WTC11 (cell line): ENCODE results near the gene CTTNBP2. TPM values are rescaled to one million over a fixed set of nuclear protein-coding genes. Genes with fewer than 3 reads are reported as not detected.

Source experiments
- ATAC-seq: fragments of 200-7000 bp; cut with Tn5 transposase; 2 replicates; pipeline ENCODE4 v1.10.0; 2021; ENCODE audit warnings: mild to moderate bottlenecking, moderate library complexity
- CTCF ChIA-PET: fragments of 300-600 bp; sonication (Branson Sonifier 250); formaldehyde crosslinking; loops from one replicate; lab custom pipeline; 2021; ENCODE audit warnings: antibody characterized with exemption; lab: Charles Lee
- POLR2A ChIA-PET: fragments of 350-600 bp; sonication (Branson Sonifier 250); formaldehyde crosslinking; loops from one replicate; lab custom pipeline; 2021; ENCODE audit warnings: antibody characterized with exemption; lab: Charles Lee
- DNase-seq: peaks from one replicate; pipeline ENCODE4 v3.0.0; 2021; ENCODE audit warnings: low spot score
- H3K27ac Mint-ChIP-seq: 2 replicates; pipeline ENCODE4 v1.8.0; 2021; ENCODE audit warnings: mixed read lengths
- H3K27me3 Mint-ChIP-seq: 2 replicates; pipeline ENCODE4 v1.8.0; 2021; ENCODE audit warnings: low read depth, mild to moderate bottlenecking, moderate library complexity, mixed read lengths
- H3K36me3 Mint-ChIP-seq: 2 replicates; pipeline ENCODE4 v1.8.0; 2021; ENCODE audit warnings: mixed read lengths
- H3K4me1 Mint-ChIP-seq: 2 replicates; pipeline ENCODE4 v1.8.0; 2022; ENCODE audit warnings: mixed read lengths
- H3K4me3 Mint-ChIP-seq: 2 replicates; pipeline ENCODE4 v1.8.0; 2021; ENCODE audit warnings: mild to moderate bottlenecking, moderate library complexity, mixed read lengths
- H3K9me3 Mint-ChIP-seq: 2 replicates; pipeline ENCODE4 v1.8.0; 2021; ENCODE audit warnings: mixed read lengths
- CBFB ChIP-seq: sonication (generic); formaldehyde crosslinking; IDR thresholded peaks from 2 replicates; pipeline ENCODE4 v1.8.1; 2022; ENCODE audit warnings: mild to moderate bottlenecking, low read depth, missing genetic modification reagents
- CREM ChIP-seq: sonication (generic); formaldehyde crosslinking; IDR thresholded peaks from 2 replicates; pipeline ENCODE4 v1.8.1; 2022; ENCODE audit warnings: mild to moderate bottlenecking, missing genetic modification reagents, moderate library complexity
- ELF4 ChIP-seq: sonication (generic); formaldehyde crosslinking; IDR thresholded peaks from 2 replicates; pipeline ENCODE4 v1.8.1; 2022; ENCODE audit warnings: low read depth, mild to moderate bottlenecking, moderate library complexity, missing genetic modification reagents
- GTF2I ChIP-seq: fragments of 250-450 bp; sonication (Bioruptor Pico); conservative IDR thresholded peaks from 2 replicates; pipeline ENCODE4 v1.4.0; 2021; ENCODE audit warnings: mild to moderate bottlenecking
- IRF2 ChIP-seq: sonication (generic); formaldehyde crosslinking; IDR thresholded peaks from 2 replicates; pipeline ENCODE4 v1.8.0; 2022; ENCODE audit warnings: low read depth, missing genetic modification reagents, borderline replicate concordance
- KAT7 ChIP-seq: sonication (generic); formaldehyde crosslinking; IDR thresholded peaks from 2 replicates; pipeline ENCODE4 v1.8.1; 2023; ENCODE audit warnings: missing genetic modification reagents, mild to moderate bottlenecking, borderline replicate concordance
- MXD4 ChIP-seq: fragments of 250-450 bp; sonication (Bioruptor Pico); IDR thresholded peaks from 2 replicates; pipeline ENCODE4 v1.8.0; 2021; ENCODE audit warnings: mild to moderate bottlenecking, moderate library complexity, borderline replicate concordance
- NR1H2 ChIP-seq: sonication (generic); formaldehyde crosslinking; IDR thresholded peaks from 2 replicates; pipeline ENCODE4 v1.9.0; 2021; ENCODE audit warnings: mild to moderate bottlenecking, moderate library complexity, missing genetic modification reagents
- NR2C2 ChIP-seq: sonication (generic); formaldehyde crosslinking; IDR thresholded peaks from 2 replicates; pipeline ENCODE4 v1.8.0; 2022; ENCODE audit warnings: mild to moderate bottlenecking, missing genetic modification reagents
- ZNF138 ChIP-seq: sonication (generic); formaldehyde crosslinking; conservative IDR thresholded peaks from 2 replicates; pipeline ENCODE4 v1.8.1; 2022; ENCODE audit warnings: mild to moderate bottlenecking, moderate library complexity, missing genetic modification reagents
- ZNF232 ChIP-seq: sonication (generic); formaldehyde crosslinking; IDR thresholded peaks from 2 replicates; pipeline ENCODE4 v1.8.0; 2022; ENCODE audit warnings: mild to moderate bottlenecking, missing genetic modification reagents
- ZNF317 ChIP-seq: sonication (generic); formaldehyde crosslinking; IDR thresholded peaks from 2 replicates; pipeline ENCODE4 v1.8.1; 2023; ENCODE audit warnings: low read depth, mild to moderate bottlenecking, moderate library complexity, missing genetic modification reagents, borderline replicate concordance
- ZNF423 ChIP-seq: fragments of 250-450 bp; sonication (Bioruptor Pico); IDR thresholded peaks from 2 replicates; pipeline ENCODE4 v2.1.2; 2022; ENCODE audit warnings: mild to moderate bottlenecking, moderate library complexity
- ZNF671 ChIP-seq: fragments of 250-450 bp; sonication (Bioruptor Pico); IDR thresholded peaks from 2 replicates; pipeline ENCODE4 v1.8.0; 2021; ENCODE audit warnings: mild to moderate bottlenecking
- total RNA-seq: library from RNA; stranded (reverse); gene quantifications from 3 replicates; pipeline ENCODE4 v1.2.3, GENCODE V29; 2021
- TF ChIP-seq, protein P1 (sequence below): sonication (generic); formaldehyde crosslinking; IDR thresholded peaks from 2 replicates; pipeline ENCODE4 v1.8.1; 2023; ENCODE audit warnings: mild to moderate bottlenecking, moderate library complexity, missing genetic modification reagents
- TF ChIP-seq, protein P2 (sequence below): fragments of 250-450 bp; sonication (Bioruptor Pico); IDR thresholded peaks from 2 replicates; pipeline ENCODE4 v1.9.0; 2021; ENCODE audit warnings: mild to moderate bottlenecking
- TF ChIP-seq, protein P3 (sequence below): sonication (generic); formaldehyde crosslinking; IDR thresholded peaks from 2 replicates; pipeline ENCODE4 v1.8.1; 2023; ENCODE audit warnings: mild to moderate bottlenecking, missing genetic modification reagents, moderate library complexity
- TF ChIP-seq, protein P4 (sequence below): sonication (generic); formaldehyde crosslinking; IDR thresholded peaks from 2 replicates; pipeline ENCODE4 v1.8.0; 2023; ENCODE audit warnings: mild to moderate bottlenecking, missing genetic modification reagents
- TF ChIP-seq, protein P5 (sequence below): sonication (generic); formaldehyde crosslinking; IDR thresholded peaks from 2 replicates; pipeline ENCODE4 v1.8.1; 2023; ENCODE audit warnings: mild to moderate bottlenecking, missing genetic modification reagents, moderate library complexity
- TF ChIP-seq, protein P6 (sequence below): sonication (generic); formaldehyde crosslinking; IDR thresholded peaks from 2 replicates; pipeline ENCODE4 v1.8.1; 2022; ENCODE audit warnings: missing genetic modification reagents, borderline replicate concordance
- TF ChIP-seq, protein P7 (sequence below): sonication (generic); formaldehyde crosslinking; IDR thresholded peaks from 2 replicates; pipeline ENCODE4 v1.8.0; 2022; ENCODE audit warnings: mild to moderate bottlenecking, missing genetic modification reagents
- TF ChIP-seq, protein P8 (sequence below): sonication (generic); formaldehyde crosslinking; IDR thresholded peaks from 2 replicates; pipeline ENCODE4 v1.8.1; 2023; ENCODE audit warnings: mild to moderate bottlenecking, missing genetic modification reagents

CTTNBP2 gene
- total RNA-seq, 1 experiment from 2014 or later, result 22.1 TPM

DNA sequence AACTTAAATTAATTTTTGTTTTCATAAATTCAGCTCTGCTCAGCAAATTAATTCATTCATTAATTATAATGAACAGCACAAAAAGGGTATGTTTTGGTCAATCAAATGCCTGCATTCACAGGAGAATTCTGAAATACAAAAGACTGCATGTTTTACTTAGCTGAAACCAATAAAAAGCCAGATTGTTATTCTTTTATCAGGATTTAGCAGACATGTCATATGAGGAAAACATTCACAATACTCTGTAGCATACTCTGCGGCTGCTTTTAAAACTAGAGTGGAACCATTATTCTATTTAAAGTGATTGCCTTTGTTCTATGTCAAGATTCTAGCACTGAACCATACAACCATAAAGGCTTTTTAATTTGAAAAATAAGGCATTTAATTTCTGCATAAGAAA lies 19.1 kb downstream of the CTTNBP2 start:
- no peak overlapping the region for H3K27ac Mint-ChIP-seq
- no peaks in the 10 kb centered on the region for H3K27me3 Mint-ChIP-seq
- H3K4me3 Mint-ChIP-seq, result no peak overlapping the region
- H3K4me1 Mint-ChIP-seq, result peaks cover 34% of the 10 kb centered on the region
- ATAC-seq (no peak), DNase-seq (no peak)
- ChIA-PET POLR2A (no interaction called here), CTCF (interaction anchor here (1.2 kb wide), 1 partner anchor 139 kb away, joined by 3 read pairs; no protein-coding TSS in a partner anchor)
- H3K9me3 Mint-ChIP-seq, result no peaks in the 10 kb centered on the region
- TF ChIP-seq NR2C2 (CRISPR knock-in tag) (no peak), ELF4 (no peak), ZNF232 (CRISPR knock-in tag) (no peak), MXD4 (CRISPR knock-in tag) (no peak), ZNF423 (no peak), NR1H2 (CRISPR knock-in tag) (no peak), ZNF671 (no peak), IRF2 (CRISPR knock-in tag) (no peak)
- TF ChIP-seq, protein P1, sequence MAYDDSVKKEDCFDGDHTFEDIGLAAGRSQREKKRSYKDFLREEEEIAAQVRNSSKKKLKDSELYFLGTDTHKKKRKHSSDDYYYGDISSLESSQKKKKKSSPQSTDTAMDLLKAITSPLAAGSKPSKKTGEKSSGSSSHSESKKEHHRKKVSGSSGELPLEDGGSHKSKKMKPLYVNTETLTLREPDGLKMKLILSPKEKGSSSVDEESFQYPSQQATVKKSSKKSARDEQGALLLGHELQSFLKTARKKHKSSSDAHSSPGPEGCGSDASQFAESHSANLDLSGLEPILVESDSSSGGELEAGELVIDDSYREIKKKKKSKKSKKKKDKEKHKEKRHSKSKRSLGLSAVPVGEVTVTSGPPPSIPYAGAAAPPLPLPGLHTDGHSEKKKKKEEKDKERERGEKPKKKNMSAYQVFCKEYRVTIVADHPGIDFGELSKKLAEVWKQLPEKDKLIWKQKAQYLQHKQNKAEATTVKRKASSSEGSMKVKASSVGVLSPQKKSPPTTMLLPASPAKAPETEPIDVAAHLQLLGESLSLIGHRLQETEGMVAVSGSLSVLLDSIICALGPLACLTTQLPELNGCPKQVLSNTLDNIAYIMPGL (CRISPR knock-in tag), result no peak
- TF ChIP-seq, protein P2, sequence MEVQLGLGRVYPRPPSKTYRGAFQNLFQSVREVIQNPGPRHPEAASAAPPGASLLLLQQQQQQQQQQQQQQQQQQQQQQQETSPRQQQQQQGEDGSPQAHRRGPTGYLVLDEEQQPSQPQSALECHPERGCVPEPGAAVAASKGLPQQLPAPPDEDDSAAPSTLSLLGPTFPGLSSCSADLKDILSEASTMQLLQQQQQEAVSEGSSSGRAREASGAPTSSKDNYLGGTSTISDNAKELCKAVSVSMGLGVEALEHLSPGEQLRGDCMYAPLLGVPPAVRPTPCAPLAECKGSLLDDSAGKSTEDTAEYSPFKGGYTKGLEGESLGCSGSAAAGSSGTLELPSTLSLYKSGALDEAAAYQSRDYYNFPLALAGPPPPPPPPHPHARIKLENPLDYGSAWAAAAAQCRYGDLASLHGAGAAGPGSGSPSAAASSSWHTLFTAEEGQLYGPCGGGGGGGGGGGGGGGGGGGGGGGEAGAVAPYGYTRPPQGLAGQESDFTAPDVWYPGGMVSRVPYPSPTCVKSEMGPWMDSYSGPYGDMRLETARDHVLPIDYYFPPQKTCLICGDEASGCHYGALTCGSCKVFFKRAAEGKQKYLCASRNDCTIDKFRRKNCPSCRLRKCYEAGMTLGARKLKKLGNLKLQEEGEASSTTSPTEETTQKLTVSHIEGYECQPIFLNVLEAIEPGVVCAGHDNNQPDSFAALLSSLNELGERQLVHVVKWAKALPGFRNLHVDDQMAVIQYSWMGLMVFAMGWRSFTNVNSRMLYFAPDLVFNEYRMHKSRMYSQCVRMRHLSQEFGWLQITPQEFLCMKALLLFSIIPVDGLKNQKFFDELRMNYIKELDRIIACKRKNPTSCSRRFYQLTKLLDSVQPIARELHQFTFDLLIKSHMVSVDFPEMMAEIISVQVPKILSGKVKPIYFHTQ (CRISPR knock-in tag), result no peak
- TF ChIP-seq, protein P3, sequence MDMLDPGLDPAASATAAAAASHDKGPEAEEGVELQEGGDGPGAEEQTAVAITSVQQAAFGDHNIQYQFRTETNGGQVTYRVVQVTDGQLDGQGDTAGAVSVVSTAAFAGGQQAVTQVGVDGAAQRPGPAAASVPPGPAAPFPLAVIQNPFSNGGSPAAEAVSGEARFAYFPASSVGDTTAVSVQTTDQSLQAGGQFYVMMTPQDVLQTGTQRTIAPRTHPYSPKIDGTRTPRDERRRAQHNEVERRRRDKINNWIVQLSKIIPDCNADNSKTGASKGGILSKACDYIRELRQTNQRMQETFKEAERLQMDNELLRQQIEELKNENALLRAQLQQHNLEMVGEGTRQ, result no peak
- TF ChIP-seq, protein P4, sequence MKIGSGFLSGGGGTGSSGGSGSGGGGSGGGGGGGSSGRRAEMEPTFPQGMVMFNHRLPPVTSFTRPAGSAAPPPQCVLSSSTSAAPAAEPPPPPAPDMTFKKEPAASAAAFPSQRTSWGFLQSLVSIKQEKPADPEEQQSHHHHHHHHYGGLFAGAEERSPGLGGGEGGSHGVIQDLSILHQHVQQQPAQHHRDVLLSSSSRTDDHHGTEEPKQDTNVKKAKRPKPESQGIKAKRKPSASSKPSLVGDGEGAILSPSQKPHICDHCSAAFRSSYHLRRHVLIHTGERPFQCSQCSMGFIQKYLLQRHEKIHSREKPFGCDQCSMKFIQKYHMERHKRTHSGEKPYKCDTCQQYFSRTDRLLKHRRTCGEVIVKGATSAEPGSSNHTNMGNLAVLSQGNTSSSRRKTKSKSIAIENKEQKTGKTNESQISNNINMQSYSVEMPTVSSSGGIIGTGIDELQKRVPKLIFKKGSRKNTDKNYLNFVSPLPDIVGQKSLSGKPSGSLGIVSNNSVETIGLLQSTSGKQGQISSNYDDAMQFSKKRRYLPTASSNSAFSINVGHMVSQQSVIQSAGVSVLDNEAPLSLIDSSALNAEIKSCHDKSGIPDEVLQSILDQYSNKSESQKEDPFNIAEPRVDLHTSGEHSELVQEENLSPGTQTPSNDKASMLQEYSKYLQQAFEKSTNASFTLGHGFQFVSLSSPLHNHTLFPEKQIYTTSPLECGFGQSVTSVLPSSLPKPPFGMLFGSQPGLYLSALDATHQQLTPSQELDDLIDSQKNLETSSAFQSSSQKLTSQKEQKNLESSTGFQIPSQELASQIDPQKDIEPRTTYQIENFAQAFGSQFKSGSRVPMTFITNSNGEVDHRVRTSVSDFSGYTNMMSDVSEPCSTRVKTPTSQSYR (CRISPR knock-in tag), result no peak
- TF ChIP-seq, protein P5, sequence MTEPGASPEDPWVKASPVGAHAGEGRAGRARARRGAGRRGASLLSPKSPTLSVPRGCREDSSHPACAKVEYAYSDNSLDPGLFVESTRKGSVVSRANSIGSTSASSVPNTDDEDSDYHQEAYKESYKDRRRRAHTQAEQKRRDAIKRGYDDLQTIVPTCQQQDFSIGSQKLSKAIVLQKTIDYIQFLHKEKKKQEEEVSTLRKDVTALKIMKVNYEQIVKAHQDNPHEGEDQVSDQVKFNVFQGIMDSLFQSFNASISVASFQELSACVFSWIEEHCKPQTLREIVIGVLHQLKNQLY (CRISPR knock-in tag), result no peak
- peaks cover 14% of the 10 kb centered on the region for H3K36me3 Mint-ChIP-seq

DNA sequence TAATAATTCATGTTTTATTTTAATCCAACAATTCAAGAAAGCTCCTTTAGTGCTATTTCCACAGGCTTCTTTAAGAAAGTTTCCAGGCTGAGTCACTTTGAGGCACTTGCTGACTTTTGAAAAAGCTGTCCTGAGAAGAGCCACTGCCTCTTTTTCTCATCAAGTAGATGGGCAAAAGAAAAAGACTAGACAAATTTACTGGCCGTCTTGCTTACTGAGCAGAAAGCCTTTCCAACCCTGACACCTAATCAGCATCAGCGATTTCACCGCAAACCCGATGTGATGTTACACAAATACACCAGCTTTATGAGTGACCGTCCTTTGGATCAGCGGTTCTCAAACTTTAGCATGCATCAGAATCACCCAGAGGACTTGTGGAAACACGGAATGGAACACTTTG lies 24.3 kb downstream of the CTTNBP2 start:
- CTCF ChIA-PET, result interaction anchor here (1.1 kb wide), 1 partner anchor 98 kb away, joined by 4 read pairs; no protein-coding TSS in a partner anchor
- no peak for TF ChIP-seq GTF2I (CRISPR knock-in tag)
- TF ChIP-seq, protein P6, sequence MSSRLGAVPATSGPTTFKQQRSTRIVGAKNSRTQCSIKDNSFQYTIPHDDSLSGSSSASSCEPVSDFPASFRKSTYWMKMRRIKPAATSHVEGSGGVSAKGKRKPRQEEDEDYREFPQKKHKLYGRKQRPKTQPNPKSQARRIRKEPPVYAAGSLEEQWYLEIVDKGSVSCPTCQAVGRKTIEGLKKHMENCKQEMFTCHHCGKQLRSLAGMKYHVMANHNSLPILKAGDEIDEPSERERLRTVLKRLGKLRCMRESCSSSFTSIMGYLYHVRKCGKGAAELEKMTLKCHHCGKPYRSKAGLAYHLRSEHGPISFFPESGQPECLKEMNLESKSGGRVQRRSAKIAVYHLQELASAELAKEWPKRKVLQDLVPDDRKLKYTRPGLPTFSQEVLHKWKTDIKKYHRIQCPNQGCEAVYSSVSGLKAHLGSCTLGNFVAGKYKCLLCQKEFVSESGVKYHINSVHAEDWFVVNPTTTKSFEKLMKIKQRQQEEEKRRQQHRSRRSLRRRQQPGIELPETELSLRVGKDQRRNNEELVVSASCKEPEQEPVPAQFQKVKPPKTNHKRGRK (CRISPR knock-in tag), result no peak
- TF ChIP-seq, protein P7, sequence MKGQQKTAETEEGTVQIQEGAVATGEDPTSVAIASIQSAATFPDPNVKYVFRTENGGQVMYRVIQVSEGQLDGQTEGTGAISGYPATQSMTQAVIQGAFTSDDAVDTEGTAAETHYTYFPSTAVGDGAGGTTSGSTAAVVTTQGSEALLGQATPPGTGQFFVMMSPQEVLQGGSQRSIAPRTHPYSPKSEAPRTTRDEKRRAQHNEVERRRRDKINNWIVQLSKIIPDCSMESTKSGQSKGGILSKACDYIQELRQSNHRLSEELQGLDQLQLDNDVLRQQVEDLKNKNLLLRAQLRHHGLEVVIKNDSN, result no peak
- TF ChIP-seq CBFB (CRISPR knock-in tag), result no peak
- TF ChIP-seq, protein P8, sequence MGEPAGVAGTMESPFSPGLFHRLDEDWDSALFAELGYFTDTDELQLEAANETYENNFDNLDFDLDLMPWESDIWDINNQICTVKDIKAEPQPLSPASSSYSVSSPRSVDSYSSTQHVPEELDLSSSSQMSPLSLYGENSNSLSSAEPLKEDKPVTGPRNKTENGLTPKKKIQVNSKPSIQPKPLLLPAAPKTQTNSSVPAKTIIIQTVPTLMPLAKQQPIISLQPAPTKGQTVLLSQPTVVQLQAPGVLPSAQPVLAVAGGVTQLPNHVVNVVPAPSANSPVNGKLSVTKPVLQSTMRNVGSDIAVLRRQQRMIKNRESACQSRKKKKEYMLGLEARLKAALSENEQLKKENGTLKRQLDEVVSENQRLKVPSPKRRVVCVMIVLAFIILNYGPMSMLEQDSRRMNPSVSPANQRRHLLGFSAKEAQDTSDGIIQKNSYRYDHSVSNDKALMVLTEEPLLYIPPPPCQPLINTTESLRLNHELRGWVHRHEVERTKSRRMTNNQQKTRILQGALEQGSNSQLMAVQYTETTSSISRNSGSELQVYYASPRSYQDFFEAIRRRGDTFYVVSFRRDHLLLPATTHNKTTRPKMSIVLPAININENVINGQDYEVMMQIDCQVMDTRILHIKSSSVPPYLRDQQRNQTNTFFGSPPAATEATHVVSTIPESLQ (CRISPR knock-in tag), result no peak
- no peak for TF ChIP-seq IRF2 (CRISPR knock-in tag)
- TF ChIP-seq ZNF317 (CRISPR knock-in tag), result no peak
- no peak for TF ChIP-seq CREM (CRISPR knock-in tag)
- no peak for TF ChIP-seq ZNF138 (CRISPR knock-in tag)
- no peak for TF ChIP-seq KAT7 (CRISPR knock-in tag)

More for the DNA sequence above, 24.3 kb downstream of the CTTNBP2 start:
- Mint-ChIP-seq H3K4me3 (no peak overlapping the region), H3K36me3 (peaks cover 29% of the 10 kb centered on the region), H3K9me3 (peaks cover 10% of the 10 kb centered on the region), H3K27me3 (no peaks in the 10 kb centered on the region), H3K27ac (no peak overlapping the region), H3K4me1 (peaks cover 30% of the 10 kb centered on the region)
- POLR2A ChIA-PET, result no interaction called here
- DNase-seq (no peak), ATAC-seq (no peak)
